Epithelial cell of proximal tubule (primary cell): ENCODE measurements around the gene SLC27A4. TPM values are rescaled to one million over a fixed set of nuclear protein-coding genes. Genes with fewer than 3 reads are reported as not detected.

ENCODE experiments used
- DNase-seq: peaks from one replicate; pipeline ENCODE4 v3.0.0-alpha.2; 2011; ENCODE audit warnings: low read depth
- H3K4me3 ChIP-seq: 2 replicates; pipeline ENCODE4 v1.5.1; 2011; ENCODE audit warnings: low read depth, mild to moderate bottlenecking, low read length
- CTCF ChIP-seq: conservative IDR thresholded peaks from 2 replicates; pipeline ENCODE4 v1.5.1; 2012; ENCODE audit warnings: low read depth, mild to moderate bottlenecking, low read length
- total RNA-seq: library from RNA; depleted of rRNA; stranded (reverse); fragments of >200 nt; gene quantifications from 2 replicates; pipeline ENCODE4 v1.2.3, GENCODE V29; 2015

The SLC27A4 gene
- total RNA-seq, 1 donor from 2014 or later, result 27.7 TPM

GRCh38 chr9:128323212-128323730 lies 17.1 kb upstream of the SLC27A4 start:
- no peak for DNase-seq
- peak overlapping the region; percentile 100 for H3K4me3 ChIP-seq
- TF ChIP-seq CTCF, result no peak

- TF ChIP-seq CTCF, result no peak
- DNase-seq, result no peak
- H3K4me3 ChIP-seq, result peak overlapping the region; percentile 100
Observed at GRCh38 chr9:128323791-128324190, 16.5 kb upstream of the SLC27A4 start.

- no peak overlapping the region for H3K4me3 ChIP-seq
- TF ChIP-seq CTCF, result no peak
- no peak for DNase-seq
Observed at GRCh38 chr9:128324401-128324800, 15.9 kb upstream of the SLC27A4 start.

GRCh38 chr9:128325629-128326028 lies 14.7 kb upstream of the SLC27A4 start:
- DNase-seq, result no peak
- no peak overlapping the region for H3K4me3 ChIP-seq
- TF ChIP-seq CTCF, result no peak

- TF ChIP-seq CTCF, result no peak
- H3K4me3 ChIP-seq, result no peak overlapping the region
- no peak for DNase-seq
Observed at GRCh38 chr9:128333451-128333869, 6.9 kb upstream of the SLC27A4 start.

GRCh38 chr9:128335161-128335560 lies 5.2 kb upstream of the SLC27A4 start:
- no peak overlapping the region for H3K4me3 ChIP-seq
- TF ChIP-seq CTCF, result no peak
- no peak for DNase-seq

- no peak for TF ChIP-seq CTCF
- H3K4me3 ChIP-seq, result no peak overlapping the region
- DNase-seq, result no peak
Observed at GRCh38 chr9:128335914-128336313, 4.4 kb upstream of the SLC27A4 start.
